Neural cell (in vitro differentiated cells): ENCODE measurements around the gene THBD. TPM values are rescaled to one million over a fixed set of nuclear protein-coding genes. Genes with fewer than 3 reads are reported as not detected.

Source experiments
- H2AFZ ChIP-seq: fragments of 200-600, 300-800 bp; sonication (generic), shearing (Covaris generic); 2 replicates; pipeline ENCODE4 v1.6.0; 2014; ENCODE audit warnings: low read depth, mild to moderate bottlenecking, antibody characterized with exemption, low read length, moderate library complexity
- H3F3A ChIP-seq: fragments of 200-600 bp; shearing (Covaris generic); 2 replicates; pipeline ENCODE4 v1.6.1; 2016; ENCODE audit warnings: mild to moderate bottlenecking, moderate library complexity, mixed read lengths, antibody characterized with exemption, low read length; ENCODE audit not compliant: insufficient read depth, poor library complexity, severe bottlenecking
- H3K27ac ChIP-seq: fragments of 200-600, 300-800 bp; sonication (generic), shearing (Covaris generic); 2 replicates; pipeline ENCODE4 v1.5.1; 2014; ENCODE audit warnings: mild to moderate bottlenecking, low read length, moderate library complexity
- H3K27me3 ChIP-seq: fragments of 300-800, 200-600 bp; sonication (generic), shearing (Covaris generic); 2 replicates; pipeline ENCODE4 v1.6.0; 2014; ENCODE audit warnings: mild to moderate bottlenecking, low read depth, low read length, moderate library complexity; ENCODE audit not compliant: insufficient read depth
- H3K36me3 ChIP-seq: fragments of 300-800, 200-600 bp; sonication (generic), shearing (Covaris generic); 2 replicates; pipeline ENCODE4 v1.5.1; 2014; ENCODE audit warnings: mild to moderate bottlenecking, antibody characterized with exemption, low read length, moderate library complexity; ENCODE audit not compliant: insufficient read depth
- H3K4me2 ChIP-seq: fragments of 300-800, 200-600 bp; sonication (generic), shearing (Covaris generic); 2 replicates; pipeline ENCODE4 v1.6.0; 2014; ENCODE audit warnings: mild to moderate bottlenecking, low read length
- H3K4me3 ChIP-seq: fragments of 300-800, 200-600 bp; sonication (generic), shearing (Covaris generic); 2 replicates; pipeline ENCODE4 v1.5.1; 2014; ENCODE audit warnings: mild to moderate bottlenecking, low read length, moderate library complexity
- H3K79me2 ChIP-seq: fragments of 200-600 bp; shearing (Covaris generic); replicated peaks from 2 replicates; pipeline ENCODE4 v1.6.0; 2014; ENCODE audit warnings: mild to moderate bottlenecking, low read length, moderate library complexity; ENCODE audit not compliant: insufficient read depth
- H3K9ac ChIP-seq: fragments of 300-800, 200-600 bp; sonication (generic), shearing (Covaris generic); 2 replicates; pipeline ENCODE4 v1.6.1; 2016; ENCODE audit warnings: mild to moderate bottlenecking, low read length, mixed read lengths
- H3K9me2 ChIP-seq: fragments of 200-600 bp; shearing (Covaris generic); 2 replicates; pipeline ENCODE4 v1.6.1; 2016; ENCODE audit warnings: mild to moderate bottlenecking, low read length, mixed read lengths; ENCODE audit not compliant: insufficient read depth
- H3K9me3 ChIP-seq: fragments of 200-600, 300-800 bp; sonication (generic), shearing (Covaris generic); 2 replicates; pipeline ENCODE4 v1.6.1; 2016; ENCODE audit warnings: mild to moderate bottlenecking, mixed run types, low read length, moderate library complexity, mixed read lengths
- H4K20me1 ChIP-seq: fragments of 200-600 bp; shearing (Covaris generic); 2 replicates; pipeline ENCODE4 v1.6.1; 2016; ENCODE audit warnings: mild to moderate bottlenecking, mixed run types; ENCODE audit not compliant: insufficient read depth
- CTCF ChIP-seq: fragments of 450-650 bp; IDR thresholded peaks from 2 replicates; pipeline ENCODE4 v1.5.1; 2014; ENCODE audit warnings: antibody characterized with exemption, mild to moderate bottlenecking, moderate library complexity; ENCODE audit not compliant: poor library complexity, severe bottlenecking
- EP300 ChIP-seq: fragments of 450-650 bp; conservative IDR thresholded peaks from 2 replicates; pipeline ENCODE4 v1.6.1; 2014; ENCODE audit warnings: antibody characterized with exemption, mild to moderate bottlenecking, moderate library complexity; ENCODE audit not compliant: poor library complexity, severe bottlenecking
- EZH2 ChIP-seq: fragments of 200-600, 300-800 bp; shearing (Covaris generic), sonication (generic); IDR thresholded peaks from 2 replicates; pipeline ENCODE4 v1.6.1; 2014; ENCODE audit warnings: antibody characterized with exemption, low read length, borderline replicate concordance, mild to moderate bottlenecking; ENCODE audit not compliant: insufficient read depth, poor library complexity, severe bottlenecking
- MXI1 ChIP-seq: fragments of 450-650 bp; conservative IDR thresholded peaks from 2 replicates; pipeline ENCODE4 v1.6.1; 2014; ENCODE audit warnings: antibody characterized with exemption, mild to moderate bottlenecking; ENCODE audit not compliant: poor library complexity, severe bottlenecking
- POLR2AphosphoS5 ChIP-seq: IDR thresholded peaks from 2 replicates; pipeline ENCODE4 v1.6.1; 2012
- RAD21 ChIP-seq: fragments of 450-650 bp; conservative IDR thresholded peaks from 2 replicates; pipeline ENCODE4 v1.6.1; 2014; ENCODE audit warnings: antibody characterized with exemption, mild to moderate bottlenecking, moderate library complexity
- SMC3 ChIP-seq: fragments of 450-650 bp; conservative IDR thresholded peaks from 2 replicates; pipeline ENCODE4 v1.6.1; 2014; ENCODE audit warnings: antibody characterized with exemption, mild to moderate bottlenecking, moderate library complexity; ENCODE audit not compliant: poor library complexity
- TAF1 ChIP-seq: IDR thresholded peaks from 2 replicates; pipeline ENCODE4 v1.6.1; 2012; ENCODE audit warnings: low read depth
- polyA plus RNA-seq: library from polyadenylated mRNA; depleted of rRNA; stranded (reverse); fragments of >200 nt; gene quantifications from 2 replicates; pipeline ENCODE4 v1.2.3, GENCODE V29; 2014
- TF ChIP-seq, protein P1 (sequence below): IDR thresholded peaks from 2 replicates; pipeline ENCODE4 v1.6.1; 2012; ENCODE audit warnings: borderline replicate concordance

Gene THBD
- polyA plus RNA-seq, 1 donor from 2014 or later = not detected

GRCh38 chr20:22995923-22996322 is 53.5 kb downstream of the THBD start:
- Histone ChIP-seq H3K9ac (no peak overlapping the region), H4K20me1 (no peaks in the 10 kb centered on the region), H3K4me3 (no peak overlapping the region), H3K9me2 (no peaks in the 10 kb centered on the region), H2AFZ (no peak overlapping the region), H3K4me2 (no peak overlapping the region), H3K27ac (no peak overlapping the region), H3K9me3 (no peaks in the 10 kb centered on the region), H3K36me3 (no peaks in the 10 kb centered on the region), H3K27me3 (no peaks in the 10 kb centered on the region), H3K79me2 (no peaks in the 10 kb centered on the region), H3F3A (no peaks in the 10 kb centered on the region)
- TF ChIP-seq MXI1 = no peak
- TF ChIP-seq EZH2 = no peak
- no peak for TF ChIP-seq TAF1
- no peak for TF ChIP-seq EP300
- TF ChIP-seq SMC3 = no peak
- TF ChIP-seq RAD21 = no peak
- no peak for TF ChIP-seq CTCF
- TF ChIP-seq, protein P1, sequence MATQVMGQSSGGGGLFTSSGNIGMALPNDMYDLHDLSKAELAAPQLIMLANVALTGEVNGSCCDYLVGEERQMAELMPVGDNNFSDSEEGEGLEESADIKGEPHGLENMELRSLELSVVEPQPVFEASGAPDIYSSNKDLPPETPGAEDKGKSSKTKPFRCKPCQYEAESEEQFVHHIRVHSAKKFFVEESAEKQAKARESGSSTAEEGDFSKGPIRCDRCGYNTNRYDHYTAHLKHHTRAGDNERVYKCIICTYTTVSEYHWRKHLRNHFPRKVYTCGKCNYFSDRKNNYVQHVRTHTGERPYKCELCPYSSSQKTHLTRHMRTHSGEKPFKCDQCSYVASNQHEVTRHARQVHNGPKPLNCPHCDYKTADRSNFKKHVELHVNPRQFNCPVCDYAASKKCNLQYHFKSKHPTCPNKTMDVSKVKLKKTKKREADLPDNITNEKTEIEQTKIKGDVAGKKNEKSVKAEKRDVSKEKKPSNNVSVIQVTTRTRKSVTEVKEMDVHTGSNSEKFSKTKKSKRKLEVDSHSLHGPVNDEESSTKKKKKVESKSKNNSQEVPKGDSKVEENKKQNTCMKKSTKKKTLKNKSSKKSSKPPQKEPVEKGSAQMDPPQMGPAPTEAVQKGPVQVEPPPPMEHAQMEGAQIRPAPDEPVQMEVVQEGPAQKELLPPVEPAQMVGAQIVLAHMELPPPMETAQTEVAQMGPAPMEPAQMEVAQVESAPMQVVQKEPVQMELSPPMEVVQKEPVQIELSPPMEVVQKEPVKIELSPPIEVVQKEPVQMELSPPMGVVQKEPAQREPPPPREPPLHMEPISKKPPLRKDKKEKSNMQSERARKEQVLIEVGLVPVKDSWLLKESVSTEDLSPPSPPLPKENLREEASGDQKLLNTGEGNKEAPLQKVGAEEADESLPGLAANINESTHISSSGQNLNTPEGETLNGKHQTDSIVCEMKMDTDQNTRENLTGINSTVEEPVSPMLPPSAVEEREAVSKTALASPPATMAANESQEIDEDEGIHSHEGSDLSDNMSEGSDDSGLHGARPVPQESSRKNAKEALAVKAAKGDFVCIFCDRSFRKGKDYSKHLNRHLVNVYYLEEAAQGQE = no peak
- no peak for TF ChIP-seq POLR2AphosphoS5

Other genes with a start within 250 kb of the THBD start
- not detected in 2 replicates for gene SSTR4, start 14.4 kb downstream of the THBD start, polyA plus RNA-seq
- not detected in 2 replicates for gene CD93, start 36.7 kb upstream of the THBD start, polyA plus RNA-seq